ENCODE measurements around the gene DCANP1. TPM values are rescaled to one million over a fixed set of nuclear protein-coding genes. Genes with fewer than 3 reads are reported as not detected.

Gene DCANP1
- total and polyA plus RNA-seq, 2 of the 13 experiments (the other 11 are each of a cell fraction or from before 2014, with no cell fraction given) = not detected

DNA sequence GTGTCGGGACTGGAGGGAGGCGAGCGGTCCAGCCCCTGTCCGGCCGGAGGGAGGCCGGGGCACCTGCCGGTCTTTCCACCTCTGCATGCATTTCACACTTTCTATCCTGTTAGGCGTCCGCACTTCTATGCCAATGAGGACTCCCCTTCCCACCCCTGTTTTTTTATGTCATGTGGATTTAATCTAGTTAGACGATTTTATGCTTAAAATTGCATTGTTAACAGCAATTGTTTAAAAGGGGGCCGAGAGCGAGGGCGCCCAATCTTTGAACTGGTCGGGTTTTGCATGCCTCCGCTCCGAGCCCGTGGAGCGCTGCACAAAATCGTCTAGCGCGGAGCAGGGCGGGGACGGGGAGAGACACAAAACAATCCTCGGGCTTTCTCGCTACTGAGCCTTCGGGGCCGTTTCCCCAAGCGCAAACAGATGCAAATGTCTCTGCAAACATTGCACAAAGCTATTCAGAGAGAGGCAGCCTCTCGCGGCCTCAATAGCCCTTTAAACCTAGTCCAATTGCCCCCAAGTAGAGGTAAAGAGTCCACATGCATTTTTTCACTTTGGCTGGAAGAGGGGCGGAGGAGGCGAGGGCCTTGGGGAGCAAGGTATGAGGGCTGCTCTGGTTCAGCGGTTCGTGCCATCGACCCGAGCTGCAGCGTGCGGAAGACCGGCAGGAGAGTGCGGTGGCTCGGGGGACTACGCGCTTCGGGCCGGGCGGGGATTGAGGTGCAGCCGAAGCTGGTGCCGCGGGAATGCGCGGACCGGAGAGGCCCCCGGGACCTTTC is 42.5 kb upstream of the DCANP1 start (continued):
- TF ChIP-seq RBAK (CRISPR knock-in tag; IDR thresholded peaks at IDR 0.05) = 0 out of 2 replicates have a peak, but pooled peaks have one; percentile 52
- TF ChIP-seq ISX (CRISPR knock-in tag; conservative IDR thresholded peaks at IDR 0.05) = no peak
- TF ChIP-seq SAFB2 (CRISPR knock-in tag; IDR thresholded peaks at IDR 0.05; ENCODE audit: borderline replicate concordance, low read depth) = no peak
- no peak for TF ChIP-seq ADNP (CRISPR knock-in tag; IDR thresholded peaks at IDR 0.05)
- TF ChIP-seq ZMYM4 (CRISPR knock-in tag; IDR thresholded peaks at IDR 0.05) = peak; percentile 29; the same call in 1 of the 2 replicates
- no peak for TF ChIP-seq ZNF75D (CRISPR knock-in tag; IDR thresholded peaks at IDR 0.05; ENCODE audit: borderline replicate concordance)
- peak; percentile 93 for TF ChIP-seq BCL6 (CRISPR knock-in tag; IDR thresholded peaks at IDR 0.05)
- TF ChIP-seq, protein P1, sequence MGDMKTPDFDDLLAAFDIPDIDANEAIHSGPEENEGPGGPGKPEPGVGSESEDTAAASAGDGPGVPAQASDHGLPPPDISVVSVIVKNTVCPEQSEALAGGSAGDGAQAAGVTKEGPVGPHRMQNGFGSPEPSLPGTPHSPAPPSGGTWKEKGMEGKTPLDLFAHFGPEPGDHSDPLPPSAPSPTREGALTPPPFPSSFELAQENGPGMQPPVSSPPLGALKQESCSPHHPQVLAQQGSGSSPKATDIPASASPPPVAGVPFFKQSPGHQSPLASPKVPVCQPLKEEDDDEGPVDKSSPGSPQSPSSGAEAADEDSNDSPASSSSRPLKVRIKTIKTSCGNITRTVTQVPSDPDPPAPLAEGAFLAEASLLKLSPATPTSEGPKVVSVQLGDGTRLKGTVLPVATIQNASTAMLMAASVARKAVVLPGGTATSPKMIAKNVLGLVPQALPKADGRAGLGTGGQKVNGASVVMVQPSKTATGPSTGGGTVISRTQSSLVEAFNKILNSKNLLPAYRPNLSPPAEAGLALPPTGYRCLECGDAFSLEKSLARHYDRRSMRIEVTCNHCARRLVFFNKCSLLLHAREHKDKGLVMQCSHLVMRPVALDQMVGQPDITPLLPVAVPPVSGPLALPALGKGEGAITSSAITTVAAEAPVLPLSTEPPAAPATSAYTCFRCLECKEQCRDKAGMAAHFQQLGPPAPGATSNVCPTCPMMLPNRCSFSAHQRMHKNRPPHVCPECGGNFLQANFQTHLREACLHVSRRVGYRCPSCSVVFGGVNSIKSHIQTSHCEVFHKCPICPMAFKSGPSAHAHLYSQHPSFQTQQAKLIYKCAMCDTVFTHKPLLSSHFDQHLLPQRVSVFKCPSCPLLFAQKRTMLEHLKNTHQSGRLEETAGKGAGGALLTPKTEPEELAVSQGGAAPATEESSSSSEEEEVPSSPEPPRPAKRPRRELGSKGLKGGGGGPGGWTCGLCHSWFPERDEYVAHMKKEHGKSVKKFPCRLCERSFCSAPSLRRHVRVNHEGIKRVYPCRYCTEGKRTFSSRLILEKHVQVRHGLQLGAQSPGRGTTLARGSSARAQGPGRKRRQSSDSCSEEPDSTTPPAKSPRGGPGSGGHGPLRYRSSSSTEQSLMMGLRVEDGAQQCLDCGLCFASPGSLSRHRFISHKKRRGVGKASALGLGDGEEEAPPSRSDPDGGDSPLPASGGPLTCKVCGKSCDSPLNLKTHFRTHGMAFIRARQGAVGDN (CRISPR knock-in tag; IDR thresholded peaks at IDR 0.05) = peak; percentile 60
- TF ChIP-seq, protein P2, sequence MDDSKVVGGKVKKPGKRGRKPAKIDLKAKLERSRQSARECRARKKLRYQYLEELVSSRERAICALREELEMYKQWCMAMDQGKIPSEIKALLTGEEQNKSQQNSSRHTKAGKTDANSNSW (CRISPR knock-in tag; IDR thresholded peaks at IDR 0.05; ENCODE audit: borderline replicate concordance) = no peak
- no peak for TF ChIP-seq XBP1 (CRISPR knock-in tag; IDR thresholded peaks at IDR 0.05)
- no peak for TF ChIP-seq ATF1 (CRISPR knock-in tag; IDR thresholded peaks at IDR 0.05)
- TF ChIP-seq SALL1 (CRISPR knock-in tag; IDR thresholded peaks at IDR 0.05) = peak; percentile 71
- TF ChIP-seq ETV5 (CRISPR knock-in tag; IDR thresholded peaks at IDR 0.05; ENCODE audit: borderline replicate concordance) = peak; percentile 32; the same call in 1 of the 2 replicates
- no peak for TF ChIP-seq ZC3H4 (CRISPR knock-in tag; IDR thresholded peaks at IDR 0.05; ENCODE audit: borderline replicate concordance)
- no peak for TF ChIP-seq ZSCAN29 (CRISPR knock-in tag; conservative IDR thresholded peaks at IDR 0.05)
- TF ChIP-seq, protein P3, sequence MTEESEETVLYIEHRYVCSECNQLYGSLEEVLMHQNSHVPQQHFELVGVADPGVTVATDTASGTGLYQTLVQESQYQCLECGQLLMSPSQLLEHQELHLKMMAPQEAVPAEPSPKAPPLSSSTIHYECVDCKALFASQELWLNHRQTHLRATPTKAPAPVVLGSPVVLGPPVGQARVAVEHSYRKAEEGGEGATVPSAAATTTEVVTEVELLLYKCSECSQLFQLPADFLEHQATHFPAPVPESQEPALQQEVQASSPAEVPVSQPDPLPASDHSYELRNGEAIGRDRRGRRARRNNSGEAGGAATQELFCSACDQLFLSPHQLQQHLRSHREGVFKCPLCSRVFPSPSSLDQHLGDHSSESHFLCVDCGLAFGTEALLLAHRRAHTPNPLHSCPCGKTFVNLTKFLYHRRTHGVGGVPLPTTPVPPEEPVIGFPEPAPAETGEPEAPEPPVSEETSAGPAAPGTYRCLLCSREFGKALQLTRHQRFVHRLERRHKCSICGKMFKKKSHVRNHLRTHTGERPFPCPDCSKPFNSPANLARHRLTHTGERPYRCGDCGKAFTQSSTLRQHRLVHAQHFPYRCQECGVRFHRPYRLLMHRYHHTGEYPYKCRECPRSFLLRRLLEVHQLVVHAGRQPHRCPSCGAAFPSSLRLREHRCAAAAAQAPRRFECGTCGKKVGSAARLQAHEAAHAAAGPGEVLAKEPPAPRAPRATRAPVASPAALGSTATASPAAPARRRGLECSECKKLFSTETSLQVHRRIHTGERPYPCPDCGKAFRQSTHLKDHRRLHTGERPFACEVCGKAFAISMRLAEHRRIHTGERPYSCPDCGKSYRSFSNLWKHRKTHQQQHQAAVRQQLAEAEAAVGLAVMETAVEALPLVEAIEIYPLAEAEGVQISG (CRISPR knock-in tag; IDR thresholded peaks at IDR 0.05) = peak; percentile 71; the same call in 1 of the 2 replicates
- TF ChIP-seq NFKBIZ (CRISPR knock-in tag; IDR thresholded peaks at IDR 0.05) = no peak
- no peak for TF ChIP-seq FOSL1 (CRISPR knock-in tag; IDR thresholded peaks at IDR 0.05; ENCODE audit: borderline replicate concordance)
- TF ChIP-seq RNF2 (conservative IDR thresholded peaks at IDR 0.05; ENCODE audit: low read depth) = no peak
- 0 out of 2 replicates have a peak, but pooled peaks have one; percentile 15 for TF ChIP-seq ZNF446 (CRISPR knock-in tag; IDR thresholded peaks at IDR 0.05)
- TF ChIP-seq KLF9 (CRISPR knock-in tag; IDR thresholded peaks at IDR 0.05; ENCODE audit: low read depth) = no peak
- no peak for TF ChIP-seq FIP1L1 (IDR thresholded peaks at IDR 0.05; ENCODE audit: borderline replicate concordance, insufficient read depth, low read depth, low read length)

All from HepG2 (cell line).